KBM-7 (cell line): ENCODE measurements around the gene ARMC9.

Source experiments
- DNase-seq: peaks from one replicate; pipeline ENCODE4 v3.0.0-alpha.2; 2015
- in situ Hi-C: fragments of 300-500 bp; cut with MboI; formaldehyde crosslinking; loops from 2 replicates; pipeline ENCODE4 v1.14.3; 2020; ENCODE audit warnings: low sequenced_read_pairs, low pct_unique_long_range_greater_than_20kb, mixed read lengths

The ARMC9 gene

DNA sequence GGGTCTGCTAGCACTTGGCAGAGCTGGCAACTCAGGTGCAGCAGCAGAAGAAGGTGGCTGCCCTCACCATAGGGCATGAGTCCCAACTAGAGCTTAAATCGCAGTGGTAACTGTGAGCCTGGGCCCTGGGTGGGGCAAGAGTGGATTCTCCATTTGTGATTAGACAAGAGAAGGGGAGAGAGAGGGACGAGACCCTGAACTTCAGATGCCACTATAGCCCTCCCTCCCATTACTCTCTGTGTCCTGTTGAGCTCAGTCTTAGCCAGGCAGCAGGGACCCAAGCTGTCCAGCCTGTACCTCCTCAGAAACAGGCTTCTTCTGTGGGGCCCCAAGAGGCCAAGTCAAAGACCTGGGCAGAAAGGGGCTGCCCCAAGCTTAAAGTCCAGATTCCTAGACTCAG, 127.4 kb downstream of the ARMC9 start:
- DNase-seq, result no peak
- in situ Hi-C loops, result no loop called here

- no peak for DNase-seq
- in situ Hi-C loops, result no loop called here
Measured at GRCh38 chr2:231326404-231326803, 128.0 kb downstream of the ARMC9 start.

DNA sequence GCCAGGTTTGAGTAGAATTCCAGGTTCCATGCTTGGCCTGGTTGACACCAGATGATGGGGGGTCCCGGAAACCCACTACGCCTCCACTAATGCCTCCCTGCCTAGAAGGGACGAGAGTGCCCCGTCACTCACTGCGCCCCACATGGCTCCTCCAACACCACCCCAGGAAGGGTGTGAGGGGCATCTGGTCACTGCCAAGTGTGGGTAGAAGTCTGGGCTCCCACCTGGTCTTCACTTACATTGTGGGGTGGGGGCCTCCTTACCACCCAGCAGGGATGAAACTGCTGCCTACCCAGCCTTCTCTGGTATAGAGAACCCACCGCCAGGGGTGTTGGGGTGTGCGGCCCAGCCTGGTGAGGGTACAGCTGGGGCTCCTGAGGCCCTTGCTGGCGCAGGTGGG, 131.9 kb downstream of the ARMC9 start:
- in situ Hi-C loops, result no loop called here

DNA sequence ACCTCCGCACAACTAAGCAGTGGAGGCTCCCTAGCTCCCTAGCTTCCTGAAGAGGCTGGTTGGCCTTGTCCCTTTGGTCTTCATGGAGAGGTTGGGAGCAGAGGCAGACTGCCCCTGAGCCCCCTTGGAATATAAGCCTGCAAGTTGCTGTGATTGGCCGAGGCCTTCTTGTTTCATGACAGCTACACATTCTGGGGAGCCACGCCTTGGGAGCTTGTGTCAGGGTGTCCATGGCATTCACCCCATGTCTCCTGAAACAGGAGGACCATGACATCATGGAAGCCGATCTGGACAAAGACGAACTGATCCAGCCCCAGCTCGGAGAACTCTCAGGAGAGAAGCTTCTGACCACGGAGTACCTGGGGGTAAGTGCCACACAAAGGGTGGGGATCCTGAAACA, 133.1 kb downstream of the ARMC9 start:
- DNase-seq, result no peak
- in situ Hi-C loops, result no loop called here

More for the DNA sequence above, 131.9 kb downstream of the ARMC9 start:
- DNase-seq, result no peak

DNA sequence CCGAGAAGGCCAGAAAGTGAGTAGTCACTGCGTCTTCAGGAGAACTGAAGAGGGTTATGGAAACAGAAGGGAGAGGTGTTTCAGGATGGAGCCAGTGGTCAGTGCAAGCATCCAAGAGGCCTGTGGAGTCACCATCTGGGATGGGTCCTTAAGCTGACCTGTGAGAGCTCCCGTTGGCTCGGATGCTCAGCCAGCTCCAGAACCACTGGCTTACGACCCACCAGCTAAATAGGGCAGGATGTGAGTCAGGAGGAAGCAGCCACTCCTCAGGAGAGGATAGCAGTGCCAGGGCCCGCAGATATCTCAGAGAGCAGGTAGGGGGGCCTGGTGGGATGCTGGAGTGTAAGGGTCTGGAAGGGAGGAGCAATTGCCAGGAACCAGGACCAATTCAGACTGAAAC, 134.0 kb downstream of the ARMC9 start:
- no peak for DNase-seq
- in situ Hi-C loops, result no loop called here

- no peak for DNase-seq
- in situ Hi-C loops, result no loop called here
Measured at GRCh38 chr2:231332872-231333500, 134.6 kb downstream of the ARMC9 start.

DNA sequence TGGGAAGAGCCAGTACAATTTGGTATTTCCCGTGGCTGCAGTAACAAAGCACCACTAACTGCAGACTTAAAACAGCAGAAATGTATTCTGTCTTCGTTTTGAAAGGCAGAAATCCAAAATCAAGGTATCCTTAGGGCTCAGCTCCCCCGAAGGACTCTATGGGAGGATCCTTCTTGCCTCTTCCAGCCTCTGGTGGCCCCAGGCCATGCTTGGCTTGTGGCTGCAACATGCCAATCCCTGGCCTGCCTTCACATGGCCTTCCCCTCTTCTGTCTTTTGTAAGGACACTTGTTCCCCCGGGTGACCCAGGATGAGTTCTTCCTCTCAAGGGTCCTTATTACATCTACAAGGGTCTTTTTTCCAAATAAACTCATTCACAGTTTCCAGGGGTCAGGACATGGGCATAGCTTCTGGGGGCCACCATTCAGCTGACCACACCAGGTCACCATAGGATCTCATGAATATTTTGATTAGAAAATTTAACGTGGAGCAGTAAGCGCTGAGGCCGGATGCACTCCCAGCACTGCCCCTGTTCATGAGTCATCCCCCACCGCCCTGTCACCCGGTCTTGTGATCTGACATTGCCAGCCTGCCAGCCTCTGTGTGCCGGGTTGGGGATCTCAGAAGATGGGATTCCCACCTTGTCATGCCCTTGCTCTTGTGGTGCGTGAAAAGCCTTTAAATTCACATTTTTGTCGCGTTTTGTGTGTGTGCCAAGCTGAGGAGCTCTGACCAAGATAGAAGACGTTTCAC, 135.9 kb downstream of the ARMC9 start:
- in situ Hi-C loops, result no loop called here
- DNase-seq, result no peak

DNA sequence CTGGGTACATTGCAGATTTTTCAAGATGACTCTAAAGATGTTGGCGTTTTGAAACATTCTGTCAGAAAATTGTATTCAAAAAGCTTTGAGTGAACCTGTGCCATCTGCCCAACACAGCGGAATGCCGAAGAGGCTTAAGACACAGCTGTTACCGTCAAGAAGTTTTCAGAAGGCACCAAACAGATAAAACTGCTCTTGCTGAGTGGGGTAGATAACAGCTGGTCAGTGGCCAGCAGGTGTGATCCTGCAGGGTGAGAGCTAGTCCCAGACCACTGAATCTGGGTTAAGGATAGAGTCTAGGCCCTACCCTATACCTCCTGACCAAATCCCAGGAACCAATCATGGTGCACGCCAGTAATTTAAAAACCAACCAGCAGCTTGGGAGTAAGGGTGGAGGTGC, 136.6 kb downstream of the ARMC9 start:
- in situ Hi-C loops, result no loop called here
- no peak for DNase-seq

DNA sequence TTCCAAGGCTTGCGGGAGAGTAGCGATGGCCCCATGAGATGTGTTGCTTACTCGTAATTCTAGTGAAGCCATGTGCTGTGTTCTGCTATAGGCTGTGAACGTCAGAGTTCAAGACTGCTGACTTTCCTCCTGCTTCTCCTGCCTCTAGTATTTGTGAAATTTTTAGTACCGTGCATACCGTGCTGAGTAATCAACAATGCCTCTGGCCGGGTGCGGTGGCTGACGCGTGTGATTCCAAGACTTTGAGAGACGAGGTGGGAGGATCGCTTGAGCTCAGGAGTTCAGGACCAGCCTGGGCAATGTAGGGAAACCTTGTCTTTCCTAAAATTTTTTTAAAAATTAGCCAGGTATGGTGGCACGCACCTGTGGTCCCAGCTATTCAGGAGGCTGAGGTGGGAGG, 137.2 kb downstream of the ARMC9 start:
- no peak for DNase-seq
- in situ Hi-C loops, result no loop called here

DNA sequence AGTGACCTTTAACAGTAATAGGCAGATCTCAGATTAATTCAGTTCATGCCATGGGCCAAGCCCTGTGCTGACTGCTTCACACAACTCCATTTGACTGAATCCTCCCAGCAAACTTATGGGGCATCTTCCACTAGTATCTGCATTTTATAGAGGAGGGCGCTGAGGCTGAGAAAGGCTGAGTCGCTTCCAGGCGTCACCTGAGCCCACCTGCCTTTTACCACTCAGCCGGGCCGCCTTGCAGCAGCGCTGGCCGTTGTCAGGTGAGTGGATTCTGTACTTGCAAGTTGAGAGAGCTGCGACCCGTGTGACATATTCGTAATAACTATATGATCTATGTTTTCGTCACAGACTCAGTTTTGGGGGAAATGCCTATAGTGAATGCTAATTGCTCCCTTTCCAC, 137.8 kb downstream of the ARMC9 start:
- in situ Hi-C loops, result no loop called here
- DNase-seq, result no peak

DNA sequence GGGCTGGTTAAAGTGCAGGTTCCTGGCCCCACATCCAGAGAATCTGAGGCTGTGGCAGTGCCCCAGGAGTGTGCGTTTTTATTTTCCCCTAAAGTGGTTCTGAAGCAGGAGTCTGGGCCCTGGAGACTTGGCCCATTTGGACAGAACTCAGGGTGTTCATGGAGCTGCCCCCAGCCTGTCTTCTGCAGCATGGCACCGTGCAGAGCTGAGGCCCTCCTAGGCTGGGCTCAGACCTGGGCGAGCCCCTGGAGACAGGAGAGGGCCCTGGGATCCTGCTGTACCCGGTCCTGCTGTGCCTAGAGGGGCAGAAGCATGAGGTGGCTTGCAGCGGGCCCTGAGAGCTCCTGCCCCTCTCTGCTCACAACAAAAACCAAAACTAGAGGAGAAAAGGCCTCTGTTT, 138.3 kb downstream of the ARMC9 start:
- in situ Hi-C loops, result no loop called here
- DNase-seq, result no peak

GRCh38 chr2:231337807-231338759, 139.7 kb downstream of the ARMC9 start:
- no peak for DNase-seq
- in situ Hi-C loops, result no loop called here

GRCh38 chr2:231339316-231339715, 140.9 kb downstream of the ARMC9 start:
- in situ Hi-C loops, result no loop called here
- DNase-seq, result no peak

DNA sequence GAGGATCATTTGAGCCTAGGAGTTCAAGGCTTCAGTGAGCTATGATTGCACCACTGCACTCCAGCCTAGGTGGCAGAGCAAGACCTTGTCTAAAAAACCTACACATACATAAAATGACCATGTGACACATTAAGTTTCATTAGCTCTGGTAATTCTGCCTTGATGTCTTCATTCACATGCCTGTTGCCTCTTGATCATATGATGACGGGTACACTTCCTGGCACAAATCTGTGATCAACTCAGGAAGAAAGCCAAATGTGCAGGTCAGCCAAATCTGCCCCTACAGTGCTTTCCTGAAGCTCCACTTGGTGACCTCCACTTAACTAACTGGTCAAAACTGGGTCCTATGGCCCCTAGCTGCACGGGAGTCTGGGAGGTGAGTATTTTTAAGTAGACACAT, 142.7 kb downstream of the ARMC9 start:
- in situ Hi-C loops, result no loop called here
- DNase-seq, result no peak

DNA sequence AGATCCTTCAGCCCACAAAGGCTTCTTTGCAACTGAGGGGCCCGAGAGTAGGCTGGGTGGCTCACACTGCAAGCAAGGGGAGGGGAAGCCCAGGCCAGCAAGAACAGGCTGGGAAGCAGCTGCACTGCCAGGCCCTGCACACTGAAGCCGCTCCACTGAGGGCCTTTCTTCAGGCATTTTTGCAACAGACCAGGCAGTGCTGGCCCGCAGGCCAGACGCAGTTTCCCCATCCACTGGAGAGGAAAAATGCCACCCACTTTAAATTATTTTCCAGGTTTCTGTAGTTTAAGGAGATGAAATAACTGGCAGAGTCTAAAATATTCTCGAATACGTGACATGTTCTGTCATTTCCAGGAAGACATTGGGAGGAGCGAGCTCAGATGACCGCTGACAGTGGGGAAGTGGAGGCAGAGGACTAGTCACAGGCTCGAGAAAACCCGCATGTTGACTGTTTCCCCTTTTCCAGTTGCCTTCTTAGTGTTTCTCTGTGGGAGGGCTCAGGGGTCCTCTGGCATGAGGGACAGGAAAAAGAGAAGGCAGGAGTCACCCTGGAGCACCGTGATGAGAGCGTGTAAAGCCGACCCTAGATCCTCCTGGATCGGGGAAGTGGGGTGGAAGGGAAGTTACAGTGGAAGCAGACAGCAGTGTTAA, 143.8 kb downstream of the ARMC9 start:
- in situ Hi-C loops, result no loop called here
- no peak for DNase-seq

GRCh38 chr2:231343006-231343710, 144.7 kb downstream of the ARMC9 start:
- in situ Hi-C loops, result no loop called here
- DNase-seq, result no peak

GRCh38 chr2:231343988-231344387, 145.6 kb downstream of the ARMC9 start:
- in situ Hi-C loops, result no loop called here
- DNase-seq, result no peak

DNA sequence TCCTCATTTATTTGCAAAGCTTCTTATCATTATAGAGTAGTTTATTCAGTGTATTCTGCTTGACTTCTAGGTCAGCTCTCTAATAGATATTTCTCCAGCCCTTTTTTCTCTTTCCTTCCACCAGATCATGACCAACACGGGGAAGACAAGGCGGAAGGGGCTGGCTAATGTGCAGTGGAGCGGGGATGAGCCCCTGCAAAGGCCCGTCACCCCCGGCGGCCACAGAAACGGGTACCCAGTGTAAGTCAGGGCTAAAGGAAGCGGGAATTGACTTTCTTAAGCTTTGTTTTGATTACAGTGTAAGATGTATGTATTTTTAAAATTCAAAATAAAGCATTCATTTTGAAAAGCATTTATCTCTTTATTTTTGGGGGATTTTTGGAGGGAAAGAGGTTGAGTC, 146.4 kb downstream of the ARMC9 start:
- in situ Hi-C loops, result no loop called here
- DNase-seq, result no peak

DNA sequence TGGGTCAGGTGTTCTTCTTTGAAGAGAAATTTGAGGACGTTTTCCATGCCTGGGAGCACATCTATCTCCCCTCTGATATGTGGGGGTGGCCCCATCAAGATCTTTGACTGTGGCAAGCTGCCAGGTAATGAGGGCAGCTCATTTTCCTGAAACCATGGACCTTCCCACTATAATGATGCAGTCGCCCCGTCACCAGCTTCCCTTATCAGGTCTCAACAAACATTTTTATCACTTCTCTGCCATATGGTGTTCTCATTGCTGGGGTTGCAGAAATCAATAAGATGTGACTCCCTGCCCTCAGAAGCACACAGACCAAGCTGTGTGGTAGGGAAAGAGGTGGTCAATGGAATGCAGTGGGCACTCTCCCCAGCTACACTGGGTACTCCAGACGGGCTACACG, 148.7 kb downstream of the ARMC9 start:
- in situ Hi-C loops, result no loop called here
- no peak for DNase-seq
